GM10266 (cell line): ENCODE data around the gene CTXN2.

ENCODE experiments used
- DNase-seq: peaks from one replicate; pipeline ENCODE4 v3.0.0; 2012; ENCODE audit errors: extremely low spot score
- CTCF ChIP-seq: IDR thresholded peaks from 2 replicates; pipeline ENCODE4 v1.5.1; 2012; ENCODE audit warnings: mild to moderate bottlenecking, low read depth; ENCODE audit not compliant: control insufficient read depth, insufficient read depth; ENCODE audit errors: missing control alignments

The CTXN2 gene

GRCh38 chr15:48168616-48169015 lies 22.8 kb upstream of the CTXN2 start:
- DNase-seq = no peak

GRCh38 chr15:48170981-48171380 lies 20.5 kb upstream of the CTXN2 start:
- no peak for TF ChIP-seq CTCF
- DNase-seq = no peak

More at GRCh38 chr15:48168616-48169015, 22.8 kb upstream of the CTXN2 start:
- no peak for TF ChIP-seq CTCF

GRCh38 chr15:48175126-48175525 lies 16.3 kb upstream of the CTXN2 start:
- no peak for DNase-seq
- no peak for TF ChIP-seq CTCF

GRCh38 chr15:48176112-48176511 lies 15.4 kb upstream of the CTXN2 start:
- no peak for TF ChIP-seq CTCF
- no peak for DNase-seq

GRCh38 chr15:48176957-48177356 lies 14.5 kb upstream of the CTXN2 start:
- TF ChIP-seq CTCF = no peak
- no peak for DNase-seq

GRCh38 chr15:48177383-48177765 lies 14.1 kb upstream of the CTXN2 start:
- peak; percentile 56 for DNase-seq
- no peak for TF ChIP-seq CTCF

GRCh38 chr15:48177766-48178647 lies 13.5 kb upstream of the CTXN2 start, which contains the start of gene MYEF2:
TSS of gene MYEF2 (minus strand) at chr15:48178295. CDS start at chr15:48178237, 58 bp downstream.
- TF ChIP-seq CTCF = no peak
- DNase-seq = peak; percentile 86
